ENCODE measurements around the gene FARSA.

Gene FARSA

GRCh38 chr19:12938779-12939601 lies 5.5 kb upstream of the FARSA start:
- DNase-seq (ENCODE audit: insufficient read length, low spot score) (no peak), FAIRE-seq (peak; percentile 83)
- TF ChIP-seq POU2F2 (IDR thresholded peaks at IDR 0.05; ENCODE audit: low read depth, low read length) (no peak; the same call in 1 of the 2 replicates), PAX5 (IDR thresholded peaks at IDR 0.05; ENCODE audit: insufficient read depth, low read length, severe bottlenecking) (no peak), POLR2A (IDR thresholded peaks at IDR 0.05; ENCODE audit: low read depth, low read length) (no peak), SPI1 (IDR thresholded peaks at IDR 0.05; ENCODE audit: low read depth, low read length) (peak; percentile 34; the same call in 1 of the 2 replicates)

- peak; percentile 13 for TF ChIP-seq PAX5 (IDR thresholded peaks at IDR 0.05; ENCODE audit: insufficient read depth, low read length, severe bottlenecking)
- peak; percentile 99 for TF ChIP-seq POLR2A (IDR thresholded peaks at IDR 0.05; ENCODE audit: low read depth, low read length)
- TF ChIP-seq SPI1 (IDR thresholded peaks at IDR 0.05; ENCODE audit: low read depth, low read length), result no peak
- peak; percentile 88 for TF ChIP-seq TAF1 (IDR thresholded peaks at IDR 0.05; ENCODE audit: low read depth, low read length)
- TF ChIP-seq POU2F2 (IDR thresholded peaks at IDR 0.05; ENCODE audit: low read depth, low read length), result peak; percentile 74
- peak; percentile 99 for TF ChIP-seq POLR2AphosphoS5 (IDR thresholded peaks at IDR 0.05; ENCODE audit: low read depth, low read length)
- FAIRE-seq (peak; percentile 97), DNase-seq (ENCODE audit: insufficient read length, low spot score) (peak; percentile 94)
These were observed 4.6 kb upstream of the FARSA start, which contains the start of gene CALR for GRCh38 chr19:12937927-12938778. TSS of gene CALR (plus strand) at chr19:12938609. CDS start at chr19:12938680, 71 bp downstream.

GRCh38 chr19:12937093-12937926 lies 3.8 kb upstream of the FARSA start:
- no peak for FAIRE-seq
- DNase-seq (ENCODE audit: insufficient read length, low spot score), result no peak
- TF ChIP-seq POU2F2 (IDR thresholded peaks at IDR 0.05; ENCODE audit: low read depth, low read length), result no peak
- no peak for TF ChIP-seq TAF1 (IDR thresholded peaks at IDR 0.05; ENCODE audit: low read depth, low read length)
- TF ChIP-seq POLR2A (IDR thresholded peaks at IDR 0.05; ENCODE audit: low read depth, low read length), result no peak
- TF ChIP-seq PAX5 (IDR thresholded peaks at IDR 0.05; ENCODE audit: insufficient read depth, low read length, severe bottlenecking), result no peak
- no peak for TF ChIP-seq POLR2AphosphoS5 (IDR thresholded peaks at IDR 0.05; ENCODE audit: low read depth, low read length)
- TF ChIP-seq SPI1 (IDR thresholded peaks at IDR 0.05; ENCODE audit: low read depth, low read length), result no peak

- DNase-seq (ENCODE audit: insufficient read length, low spot score), result no peak
- no peak for FAIRE-seq
- TF ChIP-seq POLR2AphosphoS5 (IDR thresholded peaks at IDR 0.05; ENCODE audit: low read depth, low read length) (no peak), TAF1 (IDR thresholded peaks at IDR 0.05; ENCODE audit: low read depth, low read length) (no peak), POU2F2 (IDR thresholded peaks at IDR 0.05; ENCODE audit: low read depth, low read length) (no peak), SPI1 (IDR thresholded peaks at IDR 0.05; ENCODE audit: low read depth, low read length) (no peak), PAX5 (IDR thresholded peaks at IDR 0.05; ENCODE audit: insufficient read depth, low read length, severe bottlenecking) (no peak), POLR2A (IDR thresholded peaks at IDR 0.05; ENCODE audit: low read depth, low read length) (no peak)
These were observed 3.1 kb upstream of the FARSA start for GRCh38 chr19:12936582-12936981.

- TF ChIP-seq PAX5 (IDR thresholded peaks at IDR 0.05; ENCODE audit: insufficient read depth, low read length, severe bottlenecking) (no peak), POU2F2 (IDR thresholded peaks at IDR 0.05; ENCODE audit: low read depth, low read length) (no peak), SPI1 (IDR thresholded peaks at IDR 0.05; ENCODE audit: low read depth, low read length) (no peak), TAF1 (IDR thresholded peaks at IDR 0.05; ENCODE audit: low read depth, low read length) (no peak), POLR2A (IDR thresholded peaks at IDR 0.05; ENCODE audit: low read depth, low read length) (no peak), POLR2AphosphoS5 (IDR thresholded peaks at IDR 0.05; ENCODE audit: low read depth, low read length) (no peak)
- FAIRE-seq, result no peak
- no peak for DNase-seq (ENCODE audit: insufficient read length, low spot score)
These were observed 1.6 kb upstream of the FARSA start for GRCh38 chr19:12935071-12935470.

GRCh38 chr19:12932392-12933286 lies 872 bp downstream of the FARSA start:
- no peak for TF ChIP-seq PAX5 (IDR thresholded peaks at IDR 0.05; ENCODE audit: insufficient read depth, low read length, severe bottlenecking)
- 0 out of 2 replicates have a peak, but pooled peaks have one; percentile 19 for TF ChIP-seq POU2F2 (IDR thresholded peaks at IDR 0.05; ENCODE audit: low read depth, low read length)
- no peak for TF ChIP-seq POLR2A (IDR thresholded peaks at IDR 0.05; ENCODE audit: low read depth, low read length)
- DNase-seq (ENCODE audit: insufficient read length, low spot score) (no peak), FAIRE-seq (no peak)

- no peak for DNase-seq (ENCODE audit: insufficient read length, low spot score)
- no peak for TF ChIP-seq SPI1 (IDR thresholded peaks at IDR 0.05; ENCODE audit: low read depth, low read length)
- no peak for TF ChIP-seq PAX5 (IDR thresholded peaks at IDR 0.05; ENCODE audit: insufficient read depth, low read length, severe bottlenecking)
- TF ChIP-seq POLR2A (IDR thresholded peaks at IDR 0.05; ENCODE audit: low read depth, low read length), result no peak
- TF ChIP-seq TAF1 (IDR thresholded peaks at IDR 0.05; ENCODE audit: low read depth, low read length), result no peak
- no peak for TF ChIP-seq POU2F2 (IDR thresholded peaks at IDR 0.05; ENCODE audit: low read depth, low read length)
- no peak for TF ChIP-seq POLR2AphosphoS5 (IDR thresholded peaks at IDR 0.05; ENCODE audit: low read depth, low read length)
- no peak for FAIRE-seq
These were observed 3.4 kb downstream of the FARSA start for GRCh38 chr19:12930002-12930645.

Data from GM12891 (cell line).